Bone marrow (tissue), 2 donors: ENCODE data around the gene LIN28B.

ENCODE experiments used
- DNase-seq, 2 donors: peaks; one replicate each; lab custom pipeline; 2025; lab: John Stamatoyannopoulos, UW

LIN28B gene

DNA sequence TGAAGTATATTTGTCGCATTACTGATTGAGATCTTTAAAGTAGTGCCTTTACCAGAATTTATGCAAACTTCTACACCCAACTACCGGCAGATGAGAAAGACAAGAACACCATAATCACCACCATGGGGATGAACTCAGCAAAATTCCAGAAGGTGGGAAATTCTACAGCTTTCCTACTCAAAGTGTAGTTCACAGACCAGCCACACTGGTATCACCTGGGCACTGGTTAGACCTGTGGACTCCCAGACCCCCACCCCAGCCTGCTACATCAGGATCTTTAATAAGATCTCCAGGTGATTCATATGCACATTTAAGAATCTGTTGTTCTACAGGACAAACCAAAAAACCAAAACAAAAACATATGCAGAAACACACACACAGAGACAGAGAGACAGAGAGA lies 155.0 kb downstream of the LIN28B start:
- no peak for DNase-seq

DNA sequence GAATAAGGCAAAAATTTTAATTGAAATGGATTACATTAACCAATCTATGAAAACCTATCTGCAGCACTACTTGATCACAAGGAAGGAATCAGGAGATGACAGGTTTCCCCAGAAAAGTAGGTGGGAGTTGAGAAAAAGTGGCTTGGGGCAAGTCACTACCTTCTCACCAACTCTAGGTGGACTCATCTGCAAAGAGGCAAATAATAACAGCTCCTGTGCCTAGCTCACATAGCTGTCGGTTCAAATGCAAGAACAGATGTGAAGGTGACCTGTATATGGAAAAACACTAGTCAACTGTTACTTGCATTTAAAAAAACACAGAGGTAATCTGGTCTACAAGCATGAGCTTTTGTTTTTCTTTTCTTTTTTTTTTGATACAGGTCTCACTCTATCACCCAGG lies 155.7 kb downstream of the LIN28B start:
- no peak for DNase-seq

- DNase-seq: no peak
Observed at GRCh38 chr6:105113422-105113821, 156.5 kb downstream of the LIN28B start.

DNA sequence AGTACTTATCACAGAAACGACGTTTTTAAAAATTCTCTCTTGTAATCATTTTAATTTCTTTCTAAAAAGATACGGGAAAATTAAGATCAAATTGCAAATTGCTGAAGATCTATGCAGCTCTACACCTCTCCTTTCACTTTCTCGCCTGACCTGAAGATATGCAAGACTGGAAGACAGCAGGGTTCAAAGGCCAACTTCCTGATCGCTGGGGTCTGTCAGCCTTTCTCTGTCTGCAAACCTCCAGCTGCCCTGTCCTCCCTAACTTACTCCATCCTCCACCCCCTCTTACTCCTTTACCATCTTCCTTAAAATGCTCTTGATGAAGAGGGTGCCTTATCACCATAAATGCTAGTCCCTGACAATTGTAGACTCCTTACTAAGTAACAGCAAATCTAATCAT lies 159.2 kb downstream of the LIN28B start:
- no peak for DNase-seq

DNA sequence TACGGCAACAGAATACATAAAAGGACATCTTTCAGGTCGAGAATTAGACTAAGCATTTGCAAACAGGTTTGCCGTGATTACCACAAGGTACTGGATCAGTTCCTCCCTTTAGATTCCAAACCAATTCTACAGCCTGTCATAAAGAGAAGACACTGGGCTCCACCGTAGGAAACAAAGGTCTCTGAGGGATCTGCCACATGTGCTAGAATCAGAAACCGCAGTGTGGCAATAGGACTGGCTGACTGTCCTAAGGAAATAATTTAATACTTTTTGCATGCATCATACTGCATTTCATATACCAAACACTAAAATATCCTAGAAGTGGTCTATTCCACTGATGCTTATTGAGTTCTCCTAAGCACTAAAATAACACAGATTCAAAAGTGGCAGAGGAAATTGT lies 163.7 kb downstream of the LIN28B start:
- no peak for DNase-seq

DNA sequence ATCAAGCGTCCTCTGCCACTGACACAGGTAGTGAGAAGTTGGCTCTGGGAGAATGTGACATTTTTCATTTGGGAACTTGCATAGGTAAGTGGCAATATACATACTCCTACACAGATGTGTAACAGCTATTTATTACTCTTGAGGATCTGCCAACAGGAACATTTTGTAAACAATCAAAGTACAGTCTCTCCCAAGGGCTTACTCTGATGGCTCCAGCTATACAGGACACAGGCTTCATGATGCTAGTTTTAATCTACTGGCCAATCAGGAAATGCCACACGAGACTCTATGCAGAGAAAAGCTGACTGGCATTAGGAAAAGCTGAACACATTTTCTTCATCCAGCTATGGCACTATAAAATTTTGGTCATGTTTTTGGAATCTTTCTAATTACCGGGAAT lies 165.1 kb downstream of the LIN28B start:
- DNase-seq: no peak

DNA sequence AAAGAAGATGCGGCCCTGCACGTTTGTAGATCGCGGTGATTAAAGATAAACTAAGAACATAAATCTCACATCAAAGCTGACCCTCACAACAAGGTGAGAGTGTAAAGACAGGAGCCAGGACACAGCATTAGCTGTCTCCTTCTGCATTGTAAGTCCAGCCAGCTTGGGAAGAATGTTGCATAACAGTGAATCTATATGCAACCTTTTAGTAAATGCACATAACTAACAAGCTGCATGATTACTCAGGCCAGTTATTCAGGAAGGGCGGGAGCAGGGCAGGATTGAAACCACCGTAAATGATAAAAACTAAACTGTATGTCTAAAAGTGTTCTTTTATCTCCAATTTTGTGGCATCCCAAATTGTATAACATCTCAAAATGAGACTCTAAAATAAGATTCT lies 165.8 kb downstream of the LIN28B start:
- no peak for DNase-seq
